Measurements from ENCODE around the gene CD38.
A peak's percentile ranks its signal among the peaks of the same experiment; 100 is the strongest.
"Not testable (repeated sequence)": the region's sequence is repeated elsewhere in the genome, so short reads cannot be mapped to it uniquely, and the experiment has no call there.

The CD38 gene
- total RNA-seq: 1.8 to 2.2 reads per million in 2 donors

DNA sequence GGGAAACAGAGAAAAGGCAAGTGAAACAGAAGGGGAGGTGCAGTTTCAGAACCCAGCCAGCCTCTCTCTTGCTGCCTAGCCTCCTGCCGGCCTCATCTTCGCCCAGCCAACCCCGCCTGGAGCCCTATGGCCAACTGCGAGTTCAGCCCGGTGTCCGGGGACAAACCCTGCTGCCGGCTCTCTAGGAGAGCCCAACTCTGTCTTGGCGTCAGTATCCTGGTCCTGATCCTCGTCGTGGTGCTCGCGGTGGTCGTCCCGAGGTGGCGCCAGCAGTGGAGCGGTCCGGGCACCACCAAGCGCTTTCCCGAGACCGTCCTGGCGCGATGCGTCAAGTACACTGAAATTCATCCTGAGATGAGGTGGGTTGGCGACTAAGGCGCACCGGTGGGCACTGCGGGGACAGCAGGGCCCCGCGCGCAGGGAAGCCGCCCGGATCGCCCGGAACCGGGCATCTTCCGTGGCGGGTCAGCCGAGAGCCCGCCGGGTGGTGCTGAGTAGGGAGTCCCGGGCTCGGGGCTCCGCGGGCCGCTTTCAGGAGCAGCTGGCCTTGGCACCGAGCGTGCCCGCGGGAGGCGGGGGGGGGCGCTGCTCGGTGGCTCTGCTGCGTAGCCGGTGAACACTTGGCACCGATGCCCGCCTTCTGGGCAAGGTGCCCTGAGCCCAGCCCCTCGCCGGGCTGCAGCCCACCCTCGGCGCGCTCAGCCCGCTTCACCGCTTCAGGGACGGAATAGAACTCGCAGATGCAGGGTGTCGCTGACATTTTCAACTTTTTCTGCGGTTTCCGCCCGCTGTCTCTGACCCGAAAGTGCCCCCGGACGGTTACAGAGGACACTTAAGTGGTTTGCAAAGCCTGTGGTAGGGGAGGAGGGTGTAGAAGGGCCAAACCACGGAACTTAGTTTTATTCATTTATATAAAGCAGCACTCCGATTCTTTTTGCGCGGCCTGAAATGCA, at the start of gene CD38:
Gene CD38 (plus strand): TSS at position 40 of the 953 bp plus-strand sequence. CDS start 87 bp downstream, at position 127.
- peak in 2 of 5 experiments; percentile 51 to 78 for DNase-seq

DNA sequence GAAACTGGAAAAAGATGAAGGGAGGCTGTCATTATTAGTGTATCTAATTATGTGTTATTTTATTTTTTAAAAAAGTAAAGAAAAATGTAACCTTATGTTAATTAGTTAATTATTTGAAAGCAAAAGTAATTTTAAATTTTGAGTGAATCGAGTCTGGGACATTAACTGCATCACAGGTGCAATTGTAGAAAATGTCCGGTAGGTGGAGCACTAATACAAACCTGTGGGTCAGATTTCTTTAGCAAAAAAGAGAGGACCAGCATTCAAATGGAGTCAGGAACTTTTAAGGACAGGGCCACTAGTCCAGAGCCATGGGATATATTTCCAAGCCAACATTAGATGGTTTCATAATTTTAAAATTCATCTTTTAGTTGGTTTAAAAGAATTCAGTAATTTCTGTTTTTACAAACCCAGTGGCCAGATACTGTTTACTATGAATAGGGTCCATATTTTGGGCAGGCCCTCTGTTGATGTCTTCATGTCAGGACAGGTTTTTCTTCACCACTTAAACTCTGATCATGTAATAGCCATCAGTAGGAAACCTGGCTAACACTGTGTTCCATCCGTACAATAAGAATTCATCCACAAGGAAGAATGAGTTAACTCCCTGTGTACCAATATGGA, 48.1 kb upstream of the CD38 start:
- peak in 3 of 5 experiments; percentile 8 to 42 (median 34) for DNase-seq

DNA sequence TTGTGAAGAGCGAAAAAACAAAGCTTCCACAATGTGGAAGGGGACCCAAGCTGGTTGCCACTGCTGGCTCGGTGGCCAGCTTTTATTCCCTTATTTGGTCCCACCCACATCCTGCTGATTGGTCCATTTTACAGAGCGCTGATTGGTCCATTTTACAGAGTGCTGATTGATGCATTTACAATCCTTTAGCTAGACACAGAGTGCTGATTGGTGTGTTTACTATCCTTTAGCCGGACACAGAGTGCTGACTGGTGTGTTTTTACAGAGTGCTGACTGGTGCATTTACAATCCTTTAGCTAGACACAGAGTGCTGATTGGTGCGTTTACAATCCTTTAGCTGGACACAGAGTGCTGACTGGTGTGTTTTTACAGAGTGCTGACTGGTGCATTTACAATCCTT, 45.1 kb upstream of the CD38 start:
- not testable (repeated sequence) for DNase-seq

DNA sequence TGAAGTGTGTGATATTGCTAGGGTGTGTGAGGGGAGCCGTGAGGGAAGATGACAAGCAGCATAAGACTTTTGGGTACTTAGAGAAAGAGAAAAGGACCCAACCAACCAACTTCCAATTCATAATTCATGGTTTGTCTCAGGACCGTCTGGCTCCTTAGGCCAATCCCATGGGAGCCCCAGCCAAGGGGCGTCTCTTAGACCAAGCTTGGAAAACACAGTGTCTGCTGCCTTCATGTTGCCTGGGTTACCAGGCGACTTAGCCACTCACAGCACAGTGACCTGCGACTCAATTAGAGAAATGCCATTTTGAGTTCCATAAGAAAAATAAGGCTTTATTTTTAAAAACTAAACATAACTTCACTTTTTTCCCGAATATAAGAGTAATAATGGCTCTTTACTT, 42.6 kb upstream of the CD38 start:
- no peak for DNase-seq

DNA sequence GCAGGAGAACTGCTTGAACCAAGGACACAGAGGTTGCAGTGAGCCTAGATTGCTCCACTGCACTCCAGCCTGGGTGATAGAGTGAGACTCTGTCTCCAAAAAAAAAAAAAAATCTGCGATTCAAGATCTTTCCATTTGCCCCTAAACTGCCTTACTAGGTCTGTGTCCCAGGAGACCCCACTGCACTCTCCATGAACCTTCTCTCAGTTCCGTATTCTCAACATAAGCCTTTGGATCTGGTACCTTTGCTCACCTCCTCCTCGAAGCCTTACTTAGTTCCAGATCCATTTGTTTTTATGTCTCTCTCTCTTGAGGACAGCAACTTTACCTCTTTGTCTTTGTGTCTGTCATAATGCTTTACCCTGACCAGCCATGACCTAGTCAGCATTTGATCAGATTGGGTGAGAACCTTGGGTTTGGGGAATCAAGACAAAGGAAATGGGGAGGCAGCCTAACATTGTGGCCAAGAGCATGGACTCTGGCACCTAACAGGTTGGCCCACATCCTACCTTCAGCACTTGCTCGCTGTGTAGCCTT, 41.5 kb upstream of the CD38 start:
- no peak for DNase-seq

DNA sequence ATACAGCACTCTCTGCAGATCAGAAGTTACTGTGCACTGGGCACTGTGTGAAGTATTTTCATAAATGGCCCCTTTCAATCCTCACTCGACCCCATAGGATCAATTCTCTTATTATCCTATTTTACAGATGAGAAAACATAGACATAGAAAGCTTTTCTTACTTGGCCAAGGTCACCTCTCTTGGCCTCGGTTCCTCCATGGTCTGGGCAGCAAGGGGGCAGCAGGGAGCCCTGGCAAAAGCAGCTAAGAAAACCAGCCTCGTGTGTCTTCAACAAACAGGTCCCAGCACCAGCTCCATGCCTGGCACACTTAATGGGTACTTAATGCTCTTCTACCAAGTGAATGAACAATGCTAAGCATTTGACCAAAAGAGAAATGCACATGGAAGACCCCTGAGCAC, 40.9 kb upstream of the CD38 start:
- no peak for DNase-seq

DNA sequence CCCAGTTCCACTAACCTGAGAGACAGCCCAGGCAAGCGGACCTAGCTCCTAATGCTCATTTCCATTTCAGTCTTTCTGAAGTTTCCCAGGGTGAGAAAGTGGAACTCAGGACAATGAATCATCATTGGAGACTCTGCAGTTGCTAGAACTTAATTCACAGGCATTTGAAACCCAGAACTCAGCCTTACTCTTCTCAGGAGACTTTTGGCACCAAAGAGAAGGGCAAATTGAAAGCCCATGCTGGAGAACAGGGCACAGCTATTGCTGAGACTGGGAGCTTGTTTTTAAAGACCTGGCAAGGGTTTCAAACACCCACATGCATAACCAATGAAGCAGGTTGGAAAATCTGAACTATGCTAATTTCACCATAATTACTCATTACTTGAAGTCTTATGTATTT, 39.3 kb upstream of the CD38 start:
- no peak for DNase-seq

DNA sequence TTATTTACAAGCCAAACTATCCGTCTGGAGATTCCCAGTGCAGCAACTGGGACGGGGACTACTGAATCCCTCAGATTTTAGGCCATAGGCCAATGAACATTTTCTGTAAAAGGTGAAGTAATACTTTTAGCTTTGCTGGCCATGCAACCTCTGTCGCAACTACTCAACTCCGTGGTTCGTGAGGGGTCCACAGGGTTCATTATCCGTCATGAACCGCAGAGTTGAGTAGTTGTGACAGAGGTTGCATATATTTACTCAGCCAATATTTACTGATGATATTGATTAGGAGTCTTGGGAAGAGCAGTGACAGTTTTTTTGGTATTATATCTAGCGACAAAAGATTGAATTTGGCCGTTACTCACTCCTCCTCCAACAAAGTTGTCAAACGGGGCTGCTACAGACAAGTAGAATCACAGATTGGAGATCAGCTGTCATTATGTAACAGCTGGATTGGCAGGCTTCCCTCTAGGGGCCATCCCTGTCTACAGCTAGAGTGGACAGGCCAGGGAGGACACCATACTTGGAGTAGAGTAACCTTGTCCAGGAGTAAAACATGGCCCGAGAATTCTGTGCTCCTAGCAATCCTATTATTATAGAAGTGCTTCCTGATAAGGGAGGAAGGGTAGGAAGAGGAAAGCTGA, 37.2 kb upstream of the CD38 start:
- DNase-seq: no peak

DNA sequence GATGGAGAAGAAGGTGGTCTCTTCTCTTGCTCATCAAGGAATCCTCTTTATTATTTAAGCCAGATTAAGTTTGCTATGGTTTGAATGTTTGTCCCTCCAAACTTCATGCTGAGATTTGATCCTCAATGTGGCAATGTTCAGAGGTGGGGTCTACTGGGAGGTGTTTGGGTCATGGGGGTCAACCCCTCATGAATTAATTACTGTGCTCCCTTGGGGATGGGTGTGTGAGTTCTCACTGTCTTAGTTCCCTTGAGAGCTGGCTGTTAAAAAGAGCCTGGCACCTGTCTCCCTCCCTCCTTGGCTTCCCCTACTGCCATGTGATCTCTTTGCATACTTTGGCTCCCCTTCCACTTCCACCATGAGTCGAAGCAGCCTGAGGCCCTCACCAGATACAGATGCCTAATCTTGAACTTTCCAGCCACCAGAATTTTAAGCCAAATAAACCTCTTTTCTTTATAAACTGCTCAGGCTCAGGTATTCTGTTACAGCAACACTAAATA, 36.0 kb upstream of the CD38 start:
- no peak for DNase-seq

DNA sequence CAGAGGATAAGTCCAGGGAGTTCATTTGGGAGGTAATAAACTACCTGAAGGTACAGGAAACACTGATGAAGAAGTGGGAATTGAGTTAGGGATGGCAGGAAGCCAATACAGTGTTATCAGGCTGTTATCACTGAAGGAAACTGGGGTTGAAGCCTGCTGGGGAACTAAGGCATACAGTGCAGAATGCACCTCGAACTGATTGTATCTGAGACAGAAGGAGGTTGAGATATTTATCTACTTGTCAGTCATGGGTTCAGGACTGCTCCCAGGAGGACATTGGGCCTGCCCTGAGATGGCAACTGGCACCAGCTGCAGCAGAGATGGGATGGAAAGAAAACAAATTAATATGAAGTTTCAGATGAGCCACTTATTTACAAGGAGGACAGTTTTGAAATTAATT, 35.5 kb upstream of the CD38 start:
- DNase-seq: no peak

DNA sequence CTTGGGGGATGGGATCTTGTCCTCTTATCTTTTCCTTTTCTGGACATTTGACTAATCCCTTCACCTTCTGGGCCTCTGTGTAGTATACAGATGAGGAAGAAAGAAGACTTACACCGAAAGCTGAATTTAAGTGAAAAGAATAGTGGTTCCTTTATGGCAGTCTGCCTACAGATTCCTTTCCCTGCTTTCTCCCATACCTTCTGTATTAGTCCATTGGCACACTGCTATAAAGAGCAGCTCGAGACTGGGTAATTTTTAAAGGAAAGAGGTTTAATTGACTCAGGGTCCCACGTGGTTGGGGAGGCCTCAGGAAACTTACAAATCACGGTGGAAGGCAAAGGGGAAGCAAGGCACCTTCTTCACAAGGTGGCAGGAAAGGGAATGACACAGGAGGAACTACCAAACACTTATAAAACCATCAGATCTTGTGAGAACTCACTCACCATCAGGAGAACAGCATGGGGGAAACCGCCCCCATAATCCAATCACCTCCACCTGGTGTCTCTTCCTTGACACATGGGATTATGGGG, 34.0 kb upstream of the CD38 start:
- DNase-seq: no peak

DNA sequence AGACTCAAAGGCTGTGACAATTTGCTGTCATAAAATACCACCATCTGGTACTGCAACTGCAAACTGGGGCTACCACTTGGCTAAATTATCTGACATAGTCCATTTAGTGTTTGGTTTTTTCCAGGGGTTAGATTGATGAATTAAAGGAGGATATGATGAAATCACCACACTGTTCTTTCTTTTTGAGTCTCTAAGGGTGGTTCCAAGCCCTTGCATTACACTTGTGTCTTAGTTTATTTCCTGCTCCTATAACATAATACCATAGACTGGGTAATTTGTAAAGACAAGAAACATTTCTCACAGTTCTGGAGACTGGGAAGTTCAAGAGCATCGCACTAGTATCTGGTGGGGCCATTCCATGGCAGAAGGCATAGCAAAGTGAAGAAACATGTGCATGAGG, 32.0 kb upstream of the CD38 start:
- DNase-seq: no peak

DNA sequence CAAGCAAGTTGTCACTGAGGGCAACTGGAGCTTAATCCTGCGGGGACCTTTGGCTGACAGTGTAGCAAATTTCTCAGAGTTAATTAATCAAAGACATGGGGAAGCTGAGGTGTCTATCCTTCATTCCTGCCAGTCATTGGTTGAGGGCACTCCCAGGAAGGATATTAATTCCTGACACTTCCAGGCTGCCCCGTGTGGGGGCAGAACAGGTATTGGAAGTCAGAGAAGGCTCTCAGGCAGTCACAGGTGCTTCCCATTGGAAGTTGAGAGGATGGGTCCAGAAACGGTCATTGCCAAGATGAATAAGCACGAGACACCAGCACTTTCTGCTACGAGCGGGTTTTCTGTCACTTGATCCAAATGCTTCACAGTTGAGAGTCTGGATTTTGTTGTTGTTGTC, 29.1 kb upstream of the CD38 start:
- no peak for DNase-seq

DNA sequence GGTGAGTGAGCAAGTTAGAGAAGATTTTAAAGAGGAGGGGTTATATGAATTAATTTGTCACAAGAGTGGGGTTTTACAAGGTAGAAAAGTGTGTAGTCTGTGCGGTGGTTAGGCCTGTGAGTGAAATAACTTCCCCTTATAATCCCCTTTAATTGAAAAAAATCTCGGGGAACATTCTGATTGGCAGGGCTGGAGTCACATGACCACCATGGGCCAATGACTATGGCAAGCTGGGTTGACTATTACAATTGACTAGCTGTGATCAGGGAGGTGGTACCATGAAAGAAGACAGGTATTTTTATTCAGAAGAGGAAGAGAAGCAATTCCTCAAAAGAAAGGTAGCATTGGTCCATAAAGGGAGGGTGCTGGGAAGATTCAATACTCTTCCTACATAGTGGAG, 27.0 kb upstream of the CD38 start:
- no peak for DNase-seq

DNA sequence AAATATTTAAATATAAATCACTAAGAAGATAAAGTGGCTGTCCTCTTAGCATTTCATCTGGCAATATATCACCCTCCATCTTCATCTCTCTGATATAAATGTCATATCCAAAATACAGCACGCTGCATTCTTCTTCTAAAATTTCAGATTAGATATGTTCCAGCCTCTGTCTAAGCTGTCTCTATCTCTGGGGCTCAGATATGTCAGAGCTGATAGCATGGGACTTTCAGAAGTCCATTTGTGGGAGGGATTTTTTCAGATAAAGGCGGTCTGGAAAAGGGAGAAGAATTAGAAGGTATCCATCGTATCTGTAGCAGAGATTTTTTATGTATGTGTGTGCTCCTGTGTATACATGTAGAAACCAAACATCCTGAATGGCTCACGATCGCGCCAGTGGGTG, 25.0 kb upstream of the CD38 start:
- no peak for DNase-seq

DNA sequence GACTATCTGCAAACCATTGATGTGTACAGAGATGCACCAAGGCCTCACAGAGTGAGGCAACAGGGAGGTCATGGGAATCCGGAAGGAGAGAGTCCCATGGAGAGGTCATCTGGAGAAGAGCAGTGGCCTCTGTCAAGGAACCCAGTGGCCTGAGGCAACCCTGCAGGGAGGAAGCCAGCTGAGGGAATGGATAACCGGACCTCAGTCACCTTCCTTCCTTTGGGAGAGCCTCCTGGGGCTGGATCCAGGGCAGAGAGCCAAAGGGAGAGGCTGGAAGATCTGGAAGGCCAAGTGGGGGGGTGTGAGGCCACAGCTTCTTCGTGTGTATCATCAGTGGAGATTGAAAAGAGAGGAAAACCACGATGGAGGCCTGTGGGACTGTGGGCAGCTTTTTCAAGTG, 24.3 kb upstream of the CD38 start:
- no peak for DNase-seq

DNA sequence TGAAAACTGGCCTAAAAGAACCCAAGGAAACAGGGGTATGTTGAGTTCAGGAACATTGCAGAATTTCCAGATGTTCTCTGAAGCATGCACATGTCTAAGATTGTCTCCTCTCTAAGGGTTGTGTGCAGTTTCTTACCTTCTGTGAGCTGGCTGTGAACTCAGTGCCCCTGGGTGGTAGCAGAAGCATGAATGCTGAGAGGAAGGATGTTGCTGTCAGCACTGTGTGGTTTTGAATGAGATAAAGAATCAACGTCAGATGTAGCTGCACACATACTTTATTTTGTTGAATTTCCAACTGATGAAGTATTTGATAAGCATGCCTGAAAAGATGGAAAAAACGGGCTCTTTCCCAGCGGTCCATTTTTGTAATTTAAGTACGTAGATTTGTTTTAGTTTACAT, 23.8 kb upstream of the CD38 start:
- peak in 3 of 5 experiments; percentile 20 to 93 (median 51) for DNase-seq

DNA sequence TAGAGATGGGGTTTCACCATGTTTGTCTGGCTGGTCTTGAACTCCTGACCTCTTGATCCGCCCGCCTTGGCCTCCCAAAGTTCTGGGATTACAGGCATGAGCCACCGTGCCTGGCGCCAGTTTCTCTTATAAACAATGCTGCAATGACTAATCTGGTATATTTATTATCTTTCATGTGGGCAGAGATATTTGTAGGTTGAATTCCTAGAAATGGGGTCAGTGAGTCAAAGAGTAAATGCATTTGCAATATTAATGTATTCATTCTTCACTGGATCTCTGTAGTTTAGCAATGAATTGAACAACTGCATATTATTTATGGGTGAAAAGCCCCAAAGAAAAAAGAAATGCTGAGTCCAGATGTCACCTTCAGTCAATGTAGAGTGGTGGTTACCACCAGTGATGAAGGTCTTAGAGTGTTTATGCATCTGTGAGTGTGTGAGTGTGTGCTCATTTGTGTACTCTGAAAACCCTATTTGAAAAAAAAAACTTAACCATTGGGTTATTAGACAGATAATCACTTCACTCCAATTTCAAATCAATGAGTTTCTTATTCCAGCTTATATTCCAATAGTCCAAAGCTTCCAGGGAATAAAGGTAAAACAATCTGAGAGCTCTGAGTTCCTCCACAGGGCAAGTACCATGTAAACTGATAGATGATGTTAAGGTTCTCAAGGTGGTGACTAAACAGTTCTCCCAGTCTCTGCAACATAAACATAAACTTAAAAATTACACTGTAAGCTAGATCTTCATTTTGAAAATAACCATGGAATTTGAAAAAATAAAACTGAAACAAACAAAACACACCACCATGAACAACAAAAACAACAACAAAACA, 22.6 kb upstream of the CD38 start:
- peak in 2 of 5 experiments; percentile 57 to 80 for DNase-seq

DNA sequence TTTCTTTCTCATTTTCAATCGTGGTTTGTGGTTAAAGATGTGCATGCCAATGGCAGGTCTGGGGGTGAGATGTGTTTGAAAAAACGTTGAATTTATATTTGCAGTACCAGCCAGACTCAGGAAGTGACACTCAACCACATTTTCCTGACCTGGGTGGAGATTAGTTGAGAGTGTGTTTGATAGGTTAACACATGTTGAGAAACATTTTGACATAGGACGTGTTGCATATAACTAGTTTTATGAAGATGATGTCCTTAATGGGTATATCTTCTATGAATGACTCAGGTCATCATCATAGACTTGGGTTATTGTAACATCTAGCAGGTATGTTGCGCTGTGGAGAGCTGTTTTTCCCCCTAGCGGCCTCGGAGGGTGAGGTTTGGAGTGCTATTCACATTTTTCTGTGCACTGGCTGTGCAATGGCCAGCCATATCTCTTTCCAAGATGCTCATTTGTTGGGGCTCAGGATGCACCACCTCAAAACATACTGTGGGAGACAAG, 21.7 kb upstream of the CD38 start:
- peak; percentile 16 to 99 (median 56) for DNase-seq

DNA sequence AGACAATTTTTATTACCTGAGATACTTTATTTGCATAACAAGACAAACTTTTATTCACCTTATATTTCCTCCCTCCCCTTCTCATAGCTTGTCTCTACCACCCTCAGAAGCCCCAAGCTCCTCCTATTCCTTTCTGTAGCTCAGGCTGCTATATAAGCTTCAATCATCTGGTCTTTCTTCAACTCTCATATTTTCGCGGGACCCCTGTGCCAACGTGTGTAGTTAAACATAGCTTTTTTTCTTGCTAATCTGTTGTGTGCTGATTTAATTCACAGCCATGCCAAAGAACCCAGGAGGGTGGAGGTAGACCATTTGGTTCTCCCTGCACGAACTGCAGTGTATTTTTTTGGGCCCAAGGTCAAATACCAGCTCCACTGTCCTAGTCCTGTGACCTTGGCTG, 21.1 kb upstream of the CD38 start:
- DNase-seq: peak in 1 of 5 experiments; percentile 34

DNA sequence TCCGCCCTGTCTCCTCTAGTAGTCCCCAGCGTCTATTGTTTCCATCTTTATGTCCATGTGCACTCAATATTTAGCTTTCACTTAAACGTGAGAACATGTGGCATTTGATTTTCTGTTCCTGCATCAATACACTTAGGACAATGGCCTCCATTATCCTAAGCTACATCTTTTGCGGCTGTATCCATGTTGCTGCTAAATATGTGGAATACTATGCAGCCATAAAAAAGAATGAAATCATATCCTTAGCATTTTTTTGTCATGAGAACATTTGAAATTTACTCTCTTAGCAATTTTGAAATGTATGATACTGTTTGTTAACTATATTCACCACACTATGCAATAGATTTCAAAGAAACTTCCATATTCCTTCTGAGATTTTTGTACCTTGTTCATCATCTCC, 19.8 kb upstream of the CD38 start:
- no peak for DNase-seq

DNA sequence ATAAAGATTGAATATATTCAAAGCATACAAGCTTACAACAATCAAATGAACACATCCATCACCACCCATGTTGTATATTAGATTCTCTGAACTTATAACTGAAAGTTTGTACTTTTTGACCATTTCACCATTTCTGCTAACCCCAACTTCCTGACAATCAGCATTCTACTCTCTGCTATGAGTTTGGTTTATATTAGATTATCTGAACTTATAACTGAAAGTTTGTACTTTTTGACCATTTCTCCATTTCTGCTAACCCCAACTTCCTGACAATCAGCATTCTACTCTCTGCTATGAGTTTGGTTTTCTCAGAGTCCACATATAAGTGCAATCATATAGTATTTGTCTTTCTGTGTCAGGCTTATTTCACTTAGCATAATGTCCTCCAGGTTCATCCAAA, 15.7 kb upstream of the CD38 start:
- DNase-seq: not testable (repeated sequence)

All from T-helper 2 cell (primary cell).